GM12873 (cell line): Measurements from ENCODE around the gene SLC25A18.

Source experiments
- TF ChIP-seq, protein P1 (sequence below): IDR thresholded peaks from 2 replicates; pipeline ENCODE4 v1.5.1; 2012; ENCODE audit warnings: low read depth, mild to moderate bottlenecking, moderate library complexity, low read length, control low read depth; ENCODE audit not compliant: insufficient read depth; ENCODE audit errors: missing control alignments

SLC25A18 gene

DNA sequence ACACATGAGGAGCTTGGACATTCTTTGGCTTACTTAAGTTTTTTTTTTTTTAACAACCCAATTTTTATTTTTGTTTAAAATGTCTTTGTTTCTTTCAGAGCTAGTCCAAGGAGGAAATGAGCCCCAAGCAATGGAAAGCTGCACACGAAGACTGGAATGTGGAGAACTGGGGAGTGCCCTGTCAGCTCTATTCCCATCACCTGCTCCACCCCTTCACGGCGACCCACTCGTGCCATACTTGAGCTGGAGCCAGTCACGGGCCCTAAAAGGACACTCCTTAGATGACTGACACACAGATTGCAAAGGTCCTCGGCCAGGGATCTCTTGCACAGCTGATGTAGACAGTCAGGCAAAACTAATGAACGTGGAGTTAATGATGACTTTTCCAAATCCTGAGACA lies 10.6 kb upstream of the SLC25A18 start:
- TF ChIP-seq, protein P1, sequence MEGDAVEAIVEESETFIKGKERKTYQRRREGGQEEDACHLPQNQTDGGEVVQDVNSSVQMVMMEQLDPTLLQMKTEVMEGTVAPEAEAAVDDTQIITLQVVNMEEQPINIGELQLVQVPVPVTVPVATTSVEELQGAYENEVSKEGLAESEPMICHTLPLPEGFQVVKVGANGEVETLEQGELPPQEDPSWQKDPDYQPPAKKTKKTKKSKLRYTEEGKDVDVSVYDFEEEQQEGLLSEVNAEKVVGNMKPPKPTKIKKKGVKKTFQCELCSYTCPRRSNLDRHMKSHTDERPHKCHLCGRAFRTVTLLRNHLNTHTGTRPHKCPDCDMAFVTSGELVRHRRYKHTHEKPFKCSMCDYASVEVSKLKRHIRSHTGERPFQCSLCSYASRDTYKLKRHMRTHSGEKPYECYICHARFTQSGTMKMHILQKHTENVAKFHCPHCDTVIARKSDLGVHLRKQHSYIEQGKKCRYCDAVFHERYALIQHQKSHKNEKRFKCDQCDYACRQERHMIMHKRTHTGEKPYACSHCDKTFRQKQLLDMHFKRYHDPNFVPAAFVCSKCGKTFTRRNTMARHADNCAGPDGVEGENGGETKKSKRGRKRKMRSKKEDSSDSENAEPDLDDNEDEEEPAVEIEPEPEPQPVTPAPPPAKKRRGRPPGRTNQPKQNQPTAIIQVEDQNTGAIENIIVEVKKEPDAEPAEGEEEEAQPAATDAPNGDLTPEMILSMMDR = no peak

DNA sequence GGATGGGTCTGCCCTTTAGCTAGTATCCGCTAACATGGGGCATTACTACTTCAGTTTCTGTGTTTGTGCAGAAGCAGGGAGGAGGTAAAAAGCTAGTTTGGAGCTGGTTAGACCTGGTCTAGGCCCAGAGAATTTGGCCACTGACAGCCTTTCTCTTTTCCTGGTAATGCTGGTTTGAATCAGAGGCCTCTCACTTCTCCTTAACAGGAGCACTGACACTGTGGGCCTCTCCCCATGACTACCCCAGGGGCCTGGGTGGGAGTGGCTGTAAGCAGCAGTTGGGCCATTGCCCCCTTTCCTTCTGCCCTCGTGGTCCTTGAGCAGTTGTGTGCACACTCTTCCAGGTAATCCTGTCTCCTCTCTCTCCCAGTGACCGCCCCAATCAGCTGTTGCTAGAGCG lies 8.5 kb upstream of the SLC25A18 start:
- TF ChIP-seq, protein P1 = no peak

DNA sequence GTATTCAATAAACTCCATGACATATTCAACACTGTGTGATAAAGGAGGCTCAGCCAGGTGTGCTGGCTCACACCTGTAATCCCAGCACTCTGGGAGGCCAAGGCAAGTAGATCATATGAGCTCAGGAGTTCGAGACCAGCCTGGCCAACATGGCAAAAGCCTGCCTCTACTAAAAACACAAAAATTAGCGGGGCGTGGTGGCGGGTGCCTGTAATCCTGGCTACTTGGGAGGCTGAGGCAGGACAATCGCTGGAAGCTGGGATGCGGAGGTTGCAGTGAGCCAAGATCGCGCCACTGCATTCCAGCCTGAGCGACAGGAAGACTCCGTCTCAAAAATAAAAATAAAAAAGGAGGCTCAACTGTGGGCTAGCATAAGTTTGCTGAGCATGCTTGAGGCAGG lies 4.1 kb upstream of the SLC25A18 start:
- TF ChIP-seq, protein P1 = no peak

DNA sequence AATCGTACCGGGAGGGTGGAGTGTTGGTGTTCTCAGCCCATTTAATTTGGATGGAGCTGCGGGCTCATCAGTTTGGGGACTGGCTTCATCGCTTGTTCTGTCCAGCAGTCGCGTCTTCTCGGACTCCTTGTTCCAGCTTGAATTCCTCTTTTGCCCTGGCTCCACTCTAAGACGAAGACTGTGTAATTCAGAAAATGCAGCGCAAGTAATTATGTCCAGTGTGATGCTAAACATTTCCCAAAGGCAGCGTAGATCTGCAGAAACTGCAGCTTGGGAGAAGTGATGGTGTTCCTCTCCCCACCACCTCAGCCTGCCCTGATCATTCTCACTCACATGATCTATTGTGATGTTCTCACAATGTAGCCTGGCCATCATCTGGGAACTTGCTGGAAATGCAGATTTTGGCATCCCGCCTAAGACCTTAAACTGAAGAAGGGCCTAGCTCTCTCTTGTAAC lies 666 bp downstream of the SLC25A18 start:
- TF ChIP-seq, protein P1 = no peak

DNA sequence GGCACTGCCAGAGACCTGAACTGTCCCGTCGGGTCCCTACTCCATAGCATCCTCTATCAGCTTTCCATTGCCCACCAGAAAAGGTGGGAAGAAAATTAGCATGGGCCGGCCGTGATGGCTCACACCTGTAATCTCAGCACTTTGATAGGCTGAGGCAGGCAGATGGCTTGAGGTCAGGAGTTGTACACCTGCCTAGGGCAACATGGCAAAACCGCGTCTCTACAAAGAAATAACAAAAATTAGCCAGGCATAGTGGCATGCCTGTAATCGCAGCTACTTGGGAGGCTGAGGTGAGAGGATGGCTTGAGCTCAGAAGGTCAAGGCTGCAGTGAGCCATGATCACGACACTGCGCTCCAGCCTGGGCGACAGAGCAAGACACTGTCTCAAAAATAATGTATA lies 3.5 kb downstream of the SLC25A18 start:
- TF ChIP-seq, protein P1 = no peak

DNA sequence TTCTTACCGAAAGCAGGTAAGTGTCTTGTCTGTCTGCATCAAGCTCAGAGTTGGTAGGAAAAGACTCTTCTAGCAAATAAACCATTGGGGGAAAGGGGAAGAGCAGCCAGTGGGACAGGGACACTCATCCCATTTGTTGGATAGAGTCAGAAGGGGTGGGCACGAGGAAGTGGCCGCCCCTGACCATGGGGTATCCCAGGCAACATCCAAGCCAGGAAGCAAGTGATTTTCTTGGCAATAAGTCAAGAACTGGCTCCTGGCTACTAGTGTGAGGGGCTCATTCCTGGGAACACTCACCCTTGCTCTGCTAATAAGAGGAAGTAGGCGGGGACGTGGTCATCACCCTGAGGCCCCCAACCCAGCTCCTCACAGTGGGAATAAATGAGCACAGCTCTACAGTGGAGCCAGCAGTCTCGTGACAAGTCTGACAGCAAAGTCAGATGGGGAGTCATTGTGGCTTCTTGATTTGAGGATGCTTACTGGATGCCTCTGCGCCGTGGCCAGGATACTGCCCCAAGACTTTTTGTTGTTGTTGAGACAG lies 6.7 kb downstream of the SLC25A18 start:
- TF ChIP-seq, protein P1 = no peak

DNA sequence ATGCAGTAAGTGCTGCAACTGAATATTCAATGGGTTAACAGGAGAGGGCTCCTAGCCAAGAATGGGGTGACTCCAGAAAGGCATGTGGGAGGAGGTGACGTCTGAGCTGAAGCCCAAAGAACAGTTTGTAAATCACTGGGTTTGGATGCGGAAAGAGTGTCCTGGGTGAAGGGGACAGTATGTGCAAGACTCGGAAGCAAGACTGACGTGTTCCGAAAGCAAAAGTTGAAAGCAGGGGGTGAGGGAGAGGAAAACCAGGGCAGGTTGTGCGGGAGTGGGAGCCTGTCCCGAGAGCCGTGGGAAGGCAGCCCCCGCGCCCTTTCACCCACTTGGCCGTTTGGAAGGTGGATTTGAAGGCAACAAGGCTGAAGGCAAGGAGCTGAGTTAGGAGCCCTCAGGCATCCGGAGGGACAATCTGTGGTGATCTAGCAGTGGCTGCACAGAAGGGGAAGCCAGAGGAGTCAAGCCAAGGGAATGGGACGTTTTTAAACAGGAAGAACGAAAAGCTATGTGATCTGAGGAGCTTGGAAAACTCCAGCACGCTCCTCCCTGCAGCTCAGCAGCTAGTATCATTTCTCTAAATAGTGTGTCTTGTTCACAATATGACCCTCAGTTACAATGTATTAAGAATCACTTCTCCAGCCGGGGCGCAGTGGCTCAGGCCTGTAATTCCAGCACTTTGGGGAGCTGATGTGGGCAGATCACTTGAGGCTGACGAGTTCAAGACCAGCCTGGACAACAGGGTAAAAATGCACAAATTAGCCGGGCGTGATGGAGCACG lies 7.7 kb downstream of the SLC25A18 start:
- TF ChIP-seq, protein P1 = no peak
